ELR (cell line): Measurements from ENCODE around the gene CHCHD3.
"Not testable (repeated sequence)": the region's sequence is repeated elsewhere in the genome, so short reads cannot be mapped to it uniquely, and the experiment has no call there.

ENCODE experiments used
- DNase-seq: peaks from one replicate; pipeline ENCODE4 v3.0.0-alpha.2; 2015; ENCODE audit warnings: low read depth

Gene CHCHD3

GRCh38 chr7:133044722-133045473, 37.0 kb downstream of the CHCHD3 start:
- no peak for DNase-seq

- no peak for DNase-seq
Measured at GRCh38 chr7:133040674-133041073, 41.2 kb downstream of the CHCHD3 start.

- no peak for DNase-seq
Measured at GRCh38 chr7:133040178-133040577, 41.7 kb downstream of the CHCHD3 start.

GRCh38 chr7:133039614-133040013, 42.3 kb downstream of the CHCHD3 start:
- no peak for DNase-seq

GRCh38 chr7:133036289-133036688, 45.6 kb downstream of the CHCHD3 start:
- no peak for DNase-seq

- not testable (repeated sequence) for DNase-seq
Measured at GRCh38 chr7:133035240-133035639, 46.6 kb downstream of the CHCHD3 start.

- DNase-seq = no peak
Measured at GRCh38 chr7:133030346-133030745, 51.5 kb downstream of the CHCHD3 start.

- DNase-seq = no peak
Measured at GRCh38 chr7:133029463-133029862, 52.4 kb downstream of the CHCHD3 start.

- no peak for DNase-seq
Measured at GRCh38 chr7:133027397-133027796, 54.5 kb downstream of the CHCHD3 start.

- no peak for DNase-seq
Measured at GRCh38 chr7:133026210-133026859, 55.6 kb downstream of the CHCHD3 start.

GRCh38 chr7:133025056-133025455, 56.8 kb downstream of the CHCHD3 start:
- DNase-seq = no peak

- DNase-seq = no peak
Measured at GRCh38 chr7:133024596-133024995, 57.3 kb downstream of the CHCHD3 start.

GRCh38 chr7:133023370-133024071, 58.4 kb downstream of the CHCHD3 start:
- DNase-seq = no peak

- DNase-seq = no peak
Measured at GRCh38 chr7:133022661-133023060, 59.2 kb downstream of the CHCHD3 start.

- DNase-seq = no peak
Measured at GRCh38 chr7:133021196-133021595, 60.7 kb downstream of the CHCHD3 start.

GRCh38 chr7:133020496-133020895, 61.4 kb downstream of the CHCHD3 start:
- DNase-seq = no peak

GRCh38 chr7:133019590-133019989, 62.3 kb downstream of the CHCHD3 start:
- no peak for DNase-seq

- DNase-seq = no peak
Measured at GRCh38 chr7:133016604-133017003, 65.3 kb downstream of the CHCHD3 start.

GRCh38 chr7:133015888-133016287, 66.0 kb downstream of the CHCHD3 start:
- no peak for DNase-seq

GRCh38 chr7:133011746-133012145, 70.1 kb downstream of the CHCHD3 start:
- DNase-seq = no peak

GRCh38 chr7:133009426-133010252, 72.3 kb downstream of the CHCHD3 start:
- DNase-seq = peak; percentile 29

- no peak for DNase-seq
Measured at GRCh38 chr7:133007961-133008360, 73.9 kb downstream of the CHCHD3 start.
